NCI-H2029 treated with DMSO at 0.1 percent for 48 hours (cell line): Measurements from ENCODE around the gene ADARB1.
A peak's percentile ranks its signal among the peaks of the same experiment; 100 is the strongest.
"Not testable (repeated sequence)": the region's sequence is repeated elsewhere in the genome, so short reads cannot be mapped to it uniquely, and the experiment has no call there.

Experiments used
- DNase-seq: peaks from one replicate; lab custom pipeline; 2025; lab: John Stamatoyannopoulos, UW

The ADARB1 gene

DNA sequence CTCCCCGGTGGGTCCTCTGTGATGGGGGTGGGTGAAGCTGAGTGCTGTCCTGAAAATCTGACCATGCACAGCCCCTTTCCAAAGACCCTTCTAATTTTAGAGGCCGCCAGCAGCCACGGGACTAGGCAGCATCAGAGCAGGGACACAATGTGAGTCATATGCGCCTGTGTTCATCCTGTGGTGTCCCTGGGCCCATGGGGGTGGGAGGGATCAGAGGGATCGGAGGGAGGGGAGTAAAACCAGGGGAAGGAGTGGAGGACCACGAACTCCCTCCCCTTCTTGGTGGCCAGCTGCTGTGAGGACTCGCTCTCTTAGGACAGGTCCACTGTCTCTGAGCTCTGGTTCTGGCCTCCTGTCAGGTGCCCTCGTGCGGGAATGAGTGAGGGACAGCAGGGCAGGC lies 61.5 kb downstream of the ADARB1 start:
- DNase-seq: no peak

DNA sequence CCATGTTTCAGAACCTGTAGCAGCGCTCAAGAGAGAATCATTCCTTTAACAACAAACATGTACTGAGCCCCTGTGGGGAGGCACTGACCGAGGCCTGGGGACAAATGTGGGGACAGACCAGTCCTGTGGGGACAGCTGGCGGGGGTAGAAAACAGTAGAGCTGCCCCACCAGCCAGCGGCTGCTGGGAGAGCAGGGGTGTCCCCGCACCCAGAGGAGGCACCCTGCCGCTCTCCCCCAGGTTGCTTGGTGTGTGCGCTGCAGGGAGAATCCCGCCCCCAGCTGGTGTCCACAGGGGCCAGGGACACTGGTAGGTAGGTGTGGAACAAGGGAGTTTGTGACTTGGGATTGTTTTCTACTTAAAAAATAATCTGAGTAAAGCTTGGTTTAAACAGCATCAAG lies 62.1 kb downstream of the ADARB1 start:
- no peak for DNase-seq

DNA sequence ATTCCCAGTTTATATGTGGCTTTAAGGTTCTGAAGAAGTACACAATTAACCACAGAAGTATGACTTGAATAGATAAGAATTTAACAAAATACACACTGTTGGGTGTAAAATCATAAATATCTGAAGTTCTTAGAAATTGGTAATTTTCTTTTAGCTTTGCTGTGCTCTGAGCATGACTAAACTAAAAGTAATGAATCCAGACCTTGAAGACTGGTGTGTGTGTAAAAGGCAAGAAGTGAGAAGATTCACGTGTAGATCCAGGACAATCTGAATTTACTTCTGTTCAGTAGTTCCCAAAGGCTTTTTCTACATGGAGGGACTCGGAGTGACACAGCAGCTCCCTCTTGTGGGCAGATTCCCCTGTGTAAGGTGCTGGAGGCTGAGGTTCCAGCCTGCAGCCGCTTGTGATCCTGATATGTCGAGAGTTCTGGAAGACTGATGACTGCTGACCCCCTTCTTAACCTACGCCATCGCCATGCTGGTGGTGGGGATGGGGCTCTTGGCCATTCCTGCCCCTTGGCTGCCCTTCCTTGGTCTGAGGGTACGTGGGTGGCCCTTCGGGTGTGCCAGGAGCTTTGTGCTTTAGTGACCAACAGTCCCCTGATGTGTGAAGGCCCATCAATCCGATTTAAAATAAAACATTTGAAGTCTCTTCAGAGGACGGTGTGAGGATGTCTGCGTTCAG lies 62.7 kb downstream of the ADARB1 start:
- peak; percentile 14 for DNase-seq

DNA sequence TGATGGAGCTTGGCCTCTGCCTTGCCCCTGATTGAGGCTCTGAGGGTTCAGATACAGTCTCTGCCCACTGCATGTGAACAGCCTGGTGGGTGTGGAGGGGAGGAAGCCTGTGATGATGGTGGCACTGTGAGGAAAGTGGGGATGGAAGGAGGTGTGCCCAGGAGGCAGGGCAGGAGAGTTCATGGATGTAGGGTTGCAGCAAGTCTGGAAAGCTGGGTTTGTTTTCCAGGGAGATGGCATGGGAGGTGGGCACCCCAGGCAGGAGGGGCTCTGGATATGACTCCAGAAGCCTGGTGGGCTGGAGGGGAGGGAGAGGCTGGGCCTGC lies 63.2 kb downstream of the ADARB1 start:
- no peak for DNase-seq

DNA sequence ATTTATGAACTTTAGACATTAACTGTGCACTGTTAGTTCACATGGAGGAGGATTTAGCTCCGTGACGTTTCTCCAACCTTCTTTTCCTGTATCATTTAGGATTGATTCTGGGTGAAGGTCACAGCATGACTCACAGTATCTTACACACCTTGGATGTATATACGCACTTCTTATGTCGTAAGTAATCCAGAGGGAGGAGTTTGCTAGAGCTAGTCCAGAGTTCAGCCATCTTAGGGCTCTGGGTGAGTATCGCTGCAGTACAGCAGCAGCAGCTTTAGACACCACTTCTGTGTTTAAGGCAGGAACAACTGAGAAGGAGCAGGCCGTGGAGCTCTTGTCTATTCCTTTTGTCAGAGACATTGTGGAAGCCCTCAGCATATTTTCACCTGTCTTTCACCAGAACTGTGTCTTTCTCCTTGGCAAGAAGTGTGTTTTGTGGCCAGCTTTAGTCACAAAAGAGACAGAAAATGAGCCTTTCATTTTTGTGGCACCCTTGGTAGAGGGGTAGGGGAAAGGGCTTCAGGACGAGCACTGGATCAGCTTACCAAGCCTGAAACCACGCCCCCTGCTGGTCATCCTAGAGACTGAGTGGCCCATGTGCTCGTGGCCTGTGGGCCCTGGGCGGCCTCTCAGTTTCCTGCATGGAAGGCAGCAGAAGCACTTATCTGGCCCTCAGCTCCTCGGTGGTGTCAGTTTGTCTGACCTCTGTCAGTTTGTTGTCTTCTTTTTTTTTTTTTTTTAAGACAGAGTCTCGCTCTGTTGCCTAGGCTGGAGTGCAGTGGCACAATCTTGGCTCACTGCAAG lies 64.0 kb downstream of the ADARB1 start:
- DNase-seq: peak; percentile 5

DNA sequence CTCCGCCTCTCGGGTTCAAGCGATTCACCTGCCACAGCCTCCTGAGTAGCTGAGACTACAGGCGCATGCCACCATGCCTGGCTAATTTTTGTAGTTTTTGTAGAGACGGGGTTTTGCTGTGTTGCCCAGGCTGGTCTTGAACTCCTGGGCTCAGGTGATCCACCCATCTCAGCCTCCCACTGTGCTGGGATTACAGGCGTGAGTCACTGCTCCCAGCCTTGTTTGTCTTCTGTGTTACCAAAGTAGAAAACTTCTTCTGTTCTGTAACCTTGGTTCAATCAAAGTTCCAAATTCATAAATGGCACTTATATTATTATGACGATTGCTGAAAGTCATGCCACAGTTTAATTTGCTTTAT lies 64.6 kb downstream of the ADARB1 start:
- not testable (repeated sequence) for DNase-seq

DNA sequence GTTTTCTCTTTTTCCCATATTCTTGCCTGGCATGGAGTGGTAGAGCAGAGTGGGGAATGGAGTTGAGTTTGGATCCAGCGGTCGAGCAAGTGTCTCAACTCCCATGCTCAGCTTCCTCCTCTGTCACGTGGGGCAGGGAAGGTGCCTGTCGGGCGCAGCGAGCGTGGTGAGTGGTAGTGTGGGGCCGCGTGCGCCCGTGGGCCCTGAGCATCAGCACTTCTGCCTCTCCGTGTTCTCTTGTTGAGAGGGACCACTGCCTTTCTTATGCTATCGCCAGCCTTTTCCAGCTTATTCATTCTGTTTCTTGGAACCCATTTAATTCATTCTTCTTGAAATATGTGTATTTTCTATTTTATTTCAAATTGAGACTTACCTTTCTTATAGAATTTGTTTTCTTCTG lies 65.1 kb downstream of the ADARB1 start:
- no peak for DNase-seq

DNA sequence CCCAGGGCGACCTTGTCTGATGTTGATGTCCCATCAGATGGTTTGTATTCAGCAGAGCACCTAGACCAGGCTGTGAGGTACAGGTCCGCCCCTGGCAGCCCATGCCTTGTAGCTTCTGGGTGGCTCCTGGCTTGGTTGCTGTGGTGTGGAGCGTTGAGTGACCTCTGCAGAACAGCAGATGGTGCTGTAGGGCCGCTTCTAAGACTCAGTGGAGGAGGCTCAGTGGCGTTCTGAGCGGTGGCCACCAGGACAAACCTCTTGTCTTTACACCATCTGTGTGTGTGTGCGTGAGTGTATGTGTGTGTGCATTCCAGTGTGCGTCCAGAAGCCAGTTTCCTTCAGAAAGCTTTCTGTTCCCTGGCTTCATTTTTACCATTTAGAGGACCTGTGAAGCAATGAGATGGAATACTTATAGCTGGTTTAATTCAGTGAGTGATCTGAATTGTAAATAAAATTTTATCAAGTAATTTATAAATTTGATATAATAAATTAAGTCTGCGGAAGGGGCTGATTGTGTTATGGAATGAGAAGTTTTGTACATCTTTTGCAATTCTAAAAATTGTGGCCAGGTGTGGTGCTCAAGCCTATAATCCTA lies 66.1 kb downstream of the ADARB1 start:
- peak; percentile 53 for DNase-seq

DNA sequence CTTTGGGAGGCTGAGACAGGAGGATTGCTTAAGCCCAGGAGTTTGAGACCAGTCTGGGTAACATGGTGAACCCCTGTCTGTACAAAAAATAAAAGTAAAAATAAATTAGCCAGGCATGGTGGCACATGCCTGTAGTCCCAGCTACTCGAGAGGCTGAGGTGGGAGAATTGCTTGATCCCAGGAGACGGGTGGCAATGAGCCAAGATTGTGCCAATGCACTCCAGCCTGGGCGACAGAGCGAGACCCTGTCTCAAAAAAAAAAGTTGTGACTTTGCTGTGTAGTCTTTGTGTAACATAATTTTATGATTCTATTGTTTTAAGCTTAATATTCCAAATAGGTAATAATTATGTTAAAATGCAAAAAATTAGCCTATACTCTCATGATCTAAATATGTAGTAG lies 66.6 kb downstream of the ADARB1 start:
- not testable (repeated sequence) for DNase-seq

DNA sequence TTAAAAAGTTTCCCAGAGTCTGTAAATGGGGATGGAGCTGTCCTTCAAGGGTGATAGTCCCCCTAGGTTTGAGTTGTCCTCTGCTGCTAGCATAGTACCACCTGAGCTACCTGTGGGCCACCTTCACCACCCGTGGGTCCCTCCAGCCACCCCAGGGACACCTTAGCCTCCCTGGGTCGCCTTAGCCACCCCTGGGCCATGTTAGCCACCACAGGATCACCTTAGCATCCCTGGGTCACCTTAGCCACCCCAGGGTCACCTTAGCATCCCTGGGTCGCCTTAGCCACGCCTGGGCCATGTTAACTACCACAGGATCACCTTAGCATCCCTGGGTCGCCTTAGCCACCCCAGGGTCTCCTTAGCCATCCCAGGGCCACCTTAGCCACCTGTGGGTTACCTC lies 67.1 kb downstream of the ADARB1 start:
- no peak for DNase-seq

DNA sequence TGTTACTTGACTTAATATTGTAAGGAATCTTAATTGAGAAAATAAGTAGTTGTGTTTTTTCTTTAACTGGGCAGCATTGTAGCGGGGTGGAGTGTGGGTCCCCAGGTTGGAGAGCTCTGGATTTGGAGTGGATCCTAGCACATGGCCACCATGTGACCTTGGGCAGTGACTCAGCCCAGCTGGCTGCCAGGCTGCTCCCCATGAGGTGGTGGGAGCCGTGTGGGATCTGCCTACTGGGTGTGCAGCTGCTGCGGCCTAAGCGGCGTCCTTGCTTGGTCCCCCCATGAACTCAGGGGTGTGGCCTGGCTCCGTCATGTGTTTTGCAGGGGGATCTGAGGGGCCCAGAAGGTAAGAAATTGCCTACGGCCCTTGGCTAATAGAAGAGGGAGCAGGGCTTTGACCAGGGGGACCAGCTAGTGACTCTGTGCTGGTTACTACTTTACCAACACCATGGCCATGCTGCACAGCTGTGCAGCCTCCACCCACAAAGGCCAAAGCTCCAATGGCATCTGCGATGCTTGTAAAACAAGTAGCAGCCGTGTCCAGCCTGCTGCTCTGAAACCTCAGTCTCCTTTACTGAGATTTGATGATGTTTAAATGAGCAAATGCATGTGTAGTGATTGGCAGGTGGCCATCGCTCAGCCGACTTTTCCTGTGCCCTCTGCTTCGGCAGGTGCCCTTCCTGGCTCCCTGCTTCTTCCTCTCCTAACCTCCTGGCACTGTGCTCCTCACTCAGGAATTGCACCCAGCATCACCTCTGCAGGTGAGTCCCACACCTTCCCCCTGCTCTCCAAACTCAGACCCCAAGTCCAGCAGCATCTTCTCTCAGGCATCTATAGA lies 68.3 kb downstream of the ADARB1 start:
- DNase-seq: no peak

DNA sequence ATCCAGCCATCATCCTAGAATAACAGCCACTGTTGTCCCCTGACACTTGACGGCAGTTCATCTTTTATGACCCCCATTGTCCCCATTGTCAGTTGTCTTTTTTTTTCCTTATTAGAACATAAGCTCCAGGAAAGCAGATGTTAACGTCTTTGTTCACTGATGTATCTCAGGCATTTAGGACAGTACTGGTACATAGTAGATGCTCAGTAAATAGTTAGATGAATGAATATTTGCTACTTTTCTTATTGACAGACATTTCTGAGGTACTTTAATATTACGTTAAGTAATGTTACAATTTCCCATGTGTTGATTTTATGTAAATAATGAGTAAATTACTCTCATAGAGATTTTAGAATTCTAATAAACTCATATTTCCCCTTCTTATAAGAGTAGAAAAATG lies 69.5 kb downstream of the ADARB1 start:
- no peak for DNase-seq

DNA sequence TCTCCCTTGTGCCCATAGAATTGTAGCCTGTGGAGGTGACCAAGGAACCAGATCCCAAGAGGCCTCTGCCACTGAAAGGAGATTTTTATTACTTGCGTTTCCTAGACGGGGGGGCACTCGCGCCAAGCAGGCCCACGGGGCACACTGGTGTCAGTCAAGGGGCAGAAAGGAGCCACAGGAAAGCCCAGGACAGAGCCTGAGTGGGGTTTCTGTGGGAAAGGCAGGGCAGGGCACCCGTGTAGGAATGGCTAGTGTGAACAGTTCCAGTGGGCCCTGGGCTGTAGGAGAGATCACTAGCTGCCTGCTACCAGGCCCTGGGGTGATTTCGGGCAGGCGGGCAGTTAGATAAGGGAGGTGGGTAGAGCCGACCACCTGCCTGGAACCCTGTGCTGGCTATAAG lies 70.8 kb downstream of the ADARB1 start:
- no peak for DNase-seq

DNA sequence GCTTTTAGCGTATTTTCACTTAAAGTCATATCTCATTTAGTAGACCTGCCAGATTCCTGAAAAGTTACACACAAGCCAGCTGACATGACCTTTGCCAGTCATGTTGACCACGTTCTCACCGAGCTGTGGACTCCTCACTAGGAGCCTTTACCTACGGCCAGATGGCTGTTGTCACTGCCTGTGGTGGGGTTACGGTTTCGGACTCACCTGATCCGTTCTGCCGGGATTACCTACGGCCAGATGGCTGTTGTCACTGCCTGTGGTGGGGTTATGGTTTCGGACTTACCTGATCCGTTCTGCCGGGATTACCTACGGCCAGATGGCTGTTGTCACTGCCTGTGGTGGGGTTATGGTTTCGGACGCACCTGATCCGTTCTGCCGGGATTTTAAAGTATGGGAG lies 71.5 kb downstream of the ADARB1 start:
- not testable (repeated sequence) for DNase-seq

DNA sequence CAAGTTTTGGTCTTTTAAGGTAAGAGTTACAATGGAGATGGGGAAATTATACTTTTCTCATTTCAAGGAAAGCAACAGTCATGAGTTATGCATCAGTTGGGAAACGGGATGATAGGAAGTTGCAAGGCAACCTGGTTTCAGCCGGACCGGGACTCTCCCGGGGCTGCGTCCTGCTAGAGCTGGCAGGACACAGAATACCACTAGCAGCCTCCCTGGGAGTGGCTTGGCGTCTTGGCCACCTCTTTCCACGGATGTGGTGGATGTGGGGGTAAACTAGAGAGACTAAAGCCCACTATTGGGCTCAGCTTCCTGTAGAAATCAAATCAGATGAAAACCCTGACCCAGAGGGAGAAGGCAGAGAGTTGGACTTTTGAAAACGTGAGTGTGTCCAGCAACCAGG lies 71.9 kb downstream of the ADARB1 start:
- no peak for DNase-seq

DNA sequence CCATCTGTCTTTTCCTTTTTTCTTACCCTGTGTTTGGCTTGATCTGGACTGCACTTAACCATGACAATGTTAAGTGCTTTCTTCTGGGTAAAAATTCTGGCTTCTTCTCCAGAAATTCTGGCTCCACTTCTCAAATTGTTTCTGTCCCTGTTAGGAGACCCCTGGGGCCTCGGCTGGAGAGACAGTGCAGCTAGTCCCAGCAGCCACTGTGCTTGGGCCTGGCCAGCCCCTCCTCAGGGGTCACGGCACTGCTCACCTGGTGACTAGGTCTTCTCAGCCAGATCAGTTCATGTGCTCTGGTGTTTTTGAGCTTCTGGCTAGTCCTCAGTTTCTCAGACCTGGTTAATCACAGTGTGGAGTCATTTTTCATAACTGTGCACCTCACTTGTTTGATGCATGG lies 72.4 kb downstream of the ADARB1 start:
- no peak for DNase-seq

DNA sequence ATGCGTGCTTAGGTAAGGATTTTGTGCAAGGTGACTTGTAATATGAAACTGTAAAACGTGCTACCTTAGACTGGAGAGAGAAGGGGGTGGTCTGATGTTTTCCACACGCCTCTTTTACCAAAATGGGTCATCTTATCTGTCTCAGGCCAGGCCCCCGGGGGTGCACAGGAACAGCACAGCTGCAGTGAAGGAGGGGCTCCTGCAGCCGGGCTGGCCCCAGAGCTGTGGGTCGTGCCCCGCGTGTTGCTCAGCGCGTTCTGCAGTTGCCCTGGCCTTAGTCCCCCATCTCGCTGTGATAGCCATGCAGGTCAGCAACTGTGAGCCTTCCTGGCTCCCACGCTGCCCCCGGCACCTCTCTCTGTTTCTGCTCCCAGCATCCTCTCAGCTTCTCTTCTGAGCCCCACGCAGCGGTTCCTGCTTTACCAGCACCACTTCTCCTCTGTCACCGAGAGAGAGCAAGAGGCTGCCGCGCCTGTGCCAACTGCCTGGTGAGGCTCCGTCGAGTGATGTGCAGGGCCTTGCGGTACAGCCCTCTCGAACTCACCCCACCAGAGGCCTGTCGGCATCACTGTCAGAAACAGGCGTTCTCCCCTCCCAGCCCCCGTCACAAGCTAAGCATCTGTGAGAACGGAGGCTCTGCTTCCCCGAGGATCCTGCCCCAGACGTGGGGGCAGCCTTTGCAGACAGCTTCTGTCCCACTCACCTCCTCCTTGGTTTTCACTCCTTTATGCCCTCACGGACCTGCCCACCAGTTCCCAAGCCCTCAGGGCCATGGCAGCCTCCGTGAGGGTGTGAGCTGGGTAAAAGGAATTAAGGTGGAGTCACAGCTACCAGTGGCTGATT lies 73.3 kb downstream of the ADARB1 start:
- DNase-seq: no peak

DNA sequence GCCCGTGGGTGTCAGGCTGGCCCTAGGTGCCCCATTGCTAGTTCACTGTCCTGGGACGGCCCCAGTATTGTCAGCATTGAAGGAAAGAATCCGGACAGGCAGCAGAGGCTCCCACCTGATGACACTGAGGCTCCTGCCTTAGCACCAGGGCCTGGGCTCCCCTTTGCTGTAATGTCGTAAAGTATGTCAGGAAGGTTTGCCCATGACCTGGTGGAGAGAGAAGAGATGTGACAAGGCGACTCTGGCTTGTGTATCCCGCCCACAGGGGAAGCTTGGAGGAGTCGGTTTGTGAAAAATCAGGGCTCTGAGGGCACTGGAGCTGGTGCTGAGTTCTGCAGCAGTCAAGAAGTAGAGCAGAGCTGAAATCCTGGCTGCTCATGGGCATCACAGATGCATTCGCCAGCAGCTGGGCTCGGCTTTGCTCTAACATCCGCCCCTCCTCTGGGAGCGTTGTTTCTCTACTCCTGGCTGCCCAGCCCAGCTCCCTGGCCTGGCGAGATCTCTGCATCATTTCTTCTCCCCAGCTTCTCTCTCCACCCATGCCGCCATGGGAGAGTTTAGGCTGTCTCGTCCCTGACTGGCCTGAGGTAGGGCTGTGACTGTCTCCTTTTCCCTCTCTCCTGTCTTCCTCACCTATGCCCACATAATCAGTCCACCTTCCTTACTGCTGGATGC lies 74.1 kb downstream of the ADARB1 start:
- no peak for DNase-seq

DNA sequence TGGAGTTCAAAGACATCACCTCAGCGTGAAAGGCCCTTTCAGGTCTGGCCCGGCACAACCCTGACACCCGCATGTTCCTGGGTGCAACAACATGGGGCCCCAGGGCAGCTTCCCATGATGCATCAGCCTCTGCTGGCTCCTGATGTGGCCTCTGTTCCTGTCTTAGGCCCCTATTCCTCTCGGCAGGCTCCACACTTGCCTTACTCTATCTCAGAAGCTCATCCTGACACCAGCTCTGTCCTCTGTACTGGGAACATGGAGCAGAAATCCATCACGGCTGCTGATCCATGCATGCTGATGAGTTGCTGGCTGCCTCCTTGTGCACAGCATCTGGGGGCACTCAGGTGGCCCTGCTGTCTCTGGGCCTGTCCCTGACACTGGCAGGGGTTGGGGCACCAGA lies 74.6 kb downstream of the ADARB1 start:
- no peak for DNase-seq

DNA sequence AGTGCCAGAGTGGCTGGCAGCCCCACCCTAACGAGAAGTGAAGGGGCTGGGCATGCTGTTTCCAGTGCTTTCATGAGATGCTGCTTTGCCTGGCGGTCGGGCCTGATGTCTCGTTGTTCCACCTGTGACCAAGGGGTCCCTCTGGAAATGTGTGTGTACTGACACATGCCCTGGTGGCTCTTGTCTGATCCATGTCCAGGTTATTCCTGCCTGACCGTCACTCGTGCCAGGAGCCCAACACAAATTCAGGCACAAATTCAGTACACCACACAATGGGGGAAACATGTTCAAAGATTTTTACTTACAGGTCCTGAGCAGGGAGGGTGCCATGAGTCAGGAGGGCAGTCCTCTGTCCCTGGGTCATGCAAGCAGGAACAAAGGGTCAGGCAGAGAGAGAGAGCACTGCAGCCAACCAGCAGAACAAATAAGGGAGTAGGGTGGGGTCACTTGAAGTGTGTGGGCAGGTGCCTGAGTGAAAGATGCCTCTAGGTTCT lies 76.3 kb downstream of the ADARB1 start:
- DNase-seq: no peak
